HG03025 (cell line): ENCODE data around the gene GTSF1L.

Experiments
- ATAC-seq: cut with Tn5 transposase; IDR thresholded peaks from one replicate; pipeline ENCODE4 v1.9.1; 2021; ENCODE audit warnings: mild to moderate bottlenecking, moderate library complexity; ENCODE audit not compliant: unreplicated experiment, low FRiP score

Gene GTSF1L

GRCh38 chr20:43717616-43717995, 9.2 kb downstream of the GTSF1L start:
- no peak for ATAC-seq

GRCh38 chr20:43716757-43717615, 9.8 kb downstream of the GTSF1L start:
- no peak for ATAC-seq

GRCh38 chr20:43716123-43716522, 10.7 kb downstream of the GTSF1L start:
- no peak for ATAC-seq

DNA sequence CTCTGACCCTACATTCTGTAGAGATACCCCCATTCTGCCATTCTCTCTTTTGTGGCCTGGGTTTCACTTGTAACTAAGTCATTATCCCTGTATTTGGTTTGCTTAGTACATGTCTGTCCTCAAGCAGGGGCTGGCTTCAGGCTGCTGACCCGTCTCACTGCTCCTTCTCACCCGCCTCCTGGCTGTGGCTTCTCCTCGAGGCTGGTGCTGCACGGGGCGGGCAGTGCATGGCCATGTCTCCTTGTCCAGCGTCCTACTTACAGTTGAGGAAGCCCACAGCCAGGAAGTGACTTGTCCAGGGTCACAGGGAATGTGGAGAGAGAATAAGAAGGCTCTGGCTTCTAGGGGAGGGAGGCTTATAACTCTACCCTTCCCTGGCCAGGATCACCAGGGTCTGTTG, 11.3 kb downstream of the GTSF1L start:
- ATAC-seq: no peak

DNA sequence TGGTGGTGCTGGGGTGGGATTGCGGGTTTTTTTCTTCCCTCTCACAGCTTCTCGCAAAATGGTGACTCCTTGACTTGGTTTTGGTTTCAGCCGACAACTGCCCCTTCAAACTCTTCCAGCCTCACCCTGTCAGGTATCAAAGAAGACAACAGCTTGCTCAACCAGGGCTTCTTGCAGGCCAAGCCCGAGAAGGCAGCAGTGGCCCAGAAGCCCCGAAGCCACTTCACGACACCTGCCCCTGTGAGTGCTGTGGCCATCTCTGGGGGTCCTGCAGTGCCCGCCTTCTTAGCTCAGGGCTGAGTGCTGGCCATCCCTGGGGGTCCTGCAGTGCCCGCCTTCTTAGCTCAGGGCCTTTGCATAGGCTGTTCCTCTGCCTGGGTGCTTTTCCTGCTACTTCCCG, 11.8 kb downstream of the GTSF1L start:
- ATAC-seq: no peak

- ATAC-seq: no peak
These were observed 15.6 kb downstream of the GTSF1L start for GRCh38 chr20:43711098-43711654.

DNA sequence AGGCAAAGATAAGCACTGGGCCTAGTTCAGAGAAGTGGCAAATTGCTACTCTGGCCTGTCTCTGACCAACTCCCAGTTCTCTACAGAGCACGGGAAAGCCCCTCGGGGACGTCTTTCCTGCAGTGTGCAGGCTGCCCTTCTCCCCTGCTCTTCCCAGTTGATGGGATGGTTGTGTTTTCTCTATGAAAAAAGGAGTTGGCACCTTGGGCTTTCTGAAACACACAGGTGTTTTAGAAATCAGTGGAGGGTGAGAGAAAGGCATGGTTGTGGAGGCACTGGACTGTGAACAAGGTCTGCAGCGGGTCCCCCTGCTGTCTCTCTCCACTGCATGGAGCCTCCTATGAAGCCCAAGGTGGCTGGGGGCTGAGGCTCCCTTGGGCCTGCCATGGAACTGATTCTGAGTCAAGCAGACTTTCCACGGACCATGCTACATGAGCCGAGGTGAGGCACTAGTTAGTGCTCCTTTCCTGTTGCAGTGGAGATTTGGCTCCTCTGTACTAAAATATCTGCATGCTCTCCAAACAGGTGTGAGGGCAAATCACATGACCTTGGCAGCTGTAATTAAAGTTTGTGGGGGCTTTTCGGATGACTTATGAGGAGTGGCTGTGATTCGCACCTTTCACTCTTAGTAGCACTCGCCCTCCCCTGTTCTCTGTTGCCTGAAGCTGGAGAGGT, 16.3 kb downstream of the GTSF1L start:
- ATAC-seq: peak; percentile 79

- no peak for ATAC-seq
These were observed 24.3 kb downstream of the GTSF1L start for GRCh38 chr20:43702502-43702901.

DNA sequence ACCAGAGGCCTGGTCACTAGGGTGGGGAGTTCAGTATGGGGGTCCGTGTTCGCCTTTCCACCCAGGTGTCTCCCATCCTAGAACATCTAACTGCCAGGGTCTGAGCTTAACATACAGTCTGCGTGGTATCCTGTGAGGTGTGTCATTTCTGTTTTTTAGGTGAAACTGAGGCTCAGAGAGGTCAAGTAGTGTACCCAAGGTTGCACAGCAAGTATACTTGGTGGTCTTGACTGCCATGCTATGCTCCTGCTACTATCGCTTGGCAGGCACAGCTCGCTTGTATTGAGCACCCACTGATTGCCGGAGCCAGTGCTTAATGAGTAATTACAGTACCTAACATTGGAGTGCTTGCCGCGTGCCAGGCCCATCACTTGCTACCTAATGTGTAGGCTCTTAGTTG, 26.2 kb downstream of the GTSF1L start:
- no peak for ATAC-seq

GRCh38 chr20:43699941-43700565, 26.7 kb downstream of the GTSF1L start:
- no peak for ATAC-seq

- no peak for ATAC-seq
These were observed 31.2 kb downstream of the GTSF1L start for GRCh38 chr20:43695571-43695970.

DNA sequence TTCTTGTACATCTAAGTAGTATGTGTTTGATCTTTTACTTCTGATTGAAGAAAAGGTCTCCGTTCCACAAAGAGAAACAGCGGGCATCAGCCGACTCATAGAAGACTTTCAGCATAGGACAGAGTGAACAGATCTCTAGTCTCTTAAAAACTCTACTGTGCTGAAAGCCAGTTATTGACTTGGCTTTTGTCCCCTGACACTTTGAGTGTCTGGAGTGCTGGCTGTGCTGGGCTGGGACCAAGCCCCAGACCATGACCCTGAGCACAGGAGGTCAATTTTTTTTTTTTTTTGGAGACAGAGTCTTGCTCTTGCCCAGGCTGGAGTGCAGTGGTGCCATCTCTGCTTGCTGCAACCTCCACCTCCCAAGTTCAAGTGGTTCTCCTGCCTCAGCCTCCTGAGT, 32.0 kb downstream of the GTSF1L start:
- ATAC-seq: no peak

DNA sequence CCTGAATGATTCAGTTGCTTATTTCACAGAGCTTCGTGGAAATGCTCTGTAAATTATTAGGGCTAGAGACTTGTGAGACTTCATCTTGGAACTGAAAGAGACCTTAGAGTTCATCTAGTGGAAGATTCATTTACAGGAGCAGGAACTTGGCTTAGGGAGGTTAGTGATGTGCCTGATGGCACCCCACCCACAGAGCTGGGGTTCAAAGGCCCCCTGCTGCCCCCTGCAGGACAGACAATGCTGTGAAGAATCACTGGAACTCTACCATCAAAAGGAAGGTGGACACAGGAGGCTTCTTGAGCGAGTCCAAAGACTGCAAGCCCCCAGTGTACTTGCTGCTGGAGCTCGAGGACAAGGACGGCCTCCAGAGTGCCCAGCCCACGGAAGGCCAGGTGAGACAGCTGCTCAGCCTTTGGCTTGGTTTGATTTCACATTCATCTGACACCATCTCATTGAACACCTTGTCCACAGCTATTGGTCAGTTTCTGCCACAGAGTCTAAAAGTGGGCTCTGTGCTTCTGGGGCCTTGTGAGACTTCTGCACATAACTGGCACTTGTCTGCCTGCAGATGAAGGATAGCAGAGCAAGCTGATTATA, 34.8 kb downstream of the GTSF1L start:
- no peak for ATAC-seq

DNA sequence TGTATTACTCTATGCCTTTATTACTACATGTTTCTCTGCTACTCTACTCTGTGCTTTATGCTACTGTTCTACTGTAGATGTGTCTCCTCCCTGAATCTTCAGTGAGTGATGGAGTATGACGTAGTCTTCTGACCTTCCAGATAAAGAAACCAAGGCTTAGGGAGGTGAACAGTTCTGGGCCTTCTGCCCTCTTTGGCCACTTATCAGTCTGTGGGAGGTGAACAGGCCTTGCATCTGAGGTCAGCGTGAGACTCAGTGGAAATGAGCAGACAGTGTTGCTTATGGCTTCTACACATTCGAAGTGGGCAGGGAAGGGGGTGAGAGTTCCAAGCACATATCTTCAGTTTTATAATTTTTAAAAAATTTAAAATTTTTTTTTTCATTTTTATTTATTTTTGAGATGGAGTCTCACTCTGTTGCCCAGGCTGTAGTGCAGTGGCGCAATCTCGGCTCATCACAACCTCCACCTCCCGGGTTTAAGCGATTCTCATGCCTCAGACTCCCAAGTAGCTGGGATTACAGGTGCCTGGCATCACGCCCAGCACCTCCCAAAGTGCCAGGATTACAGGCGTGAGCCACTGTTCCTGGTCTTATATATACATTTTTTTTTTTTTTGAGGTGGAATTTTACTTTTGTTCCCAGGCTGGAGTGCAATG, 35.7 kb downstream of the GTSF1L start:
- ATAC-seq: no peak

GRCh38 chr20:43689165-43689564, 37.6 kb downstream of the GTSF1L start:
- ATAC-seq: no peak

GRCh38 chr20:43686820-43687219, 40.0 kb downstream of the GTSF1L start:
- ATAC-seq: no peak

- peak; percentile 38 for ATAC-seq
These were observed 44.4 kb downstream of the GTSF1L start for GRCh38 chr20:43682446-43682845.

GRCh38 chr20:43681991-43682410, 44.8 kb downstream of the GTSF1L start:
- peak; percentile 87 for ATAC-seq

- ATAC-seq: no peak
These were observed 45.3 kb downstream of the GTSF1L start for GRCh38 chr20:43681468-43681942.

- no peak for ATAC-seq
These were observed 45.8 kb downstream of the GTSF1L start for GRCh38 chr20:43680981-43681380.
